Measurements from ENCODE around the gene PSMC3IP.

GRCh38 chr17:42577140-42577531, 393 bp downstream of the PSMC3IP start:
- TF ChIP-seq ZNF274 (IDR thresholded peaks at IDR 0.05; ENCODE audit: low read depth, low read length) (no peak), YY1 (IDR thresholded peaks at IDR 0.05; ENCODE audit: insufficient read depth, insufficient read length) (no peak), SUZ12 (IDR thresholded peaks at IDR 0.05; ENCODE audit: extremely low read depth, insufficient read depth, insufficient read length) (no peak)
